Measurements from ENCODE around the gene PRCC.

GRCh38 chr1:156775799-156776198 lies 8.5 kb downstream of the PRCC start:
- TF ChIP-seq CTCF (IDR thresholded peaks at IDR 0.05; ENCODE audit: low read length) (no peak), EZH2 (IDR thresholded peaks at IDR 0.05; ENCODE audit: borderline replicate concordance, low read length) (no peak)
